Ovary (tissue), 1 donor: ENCODE measurements around the gene CELF4.

Experiments used
- EP300 ChIP-seq: sonication (generic); formaldehyde crosslinking; IDR thresholded peaks from one replicate; pipeline ENCODE4 v1.6.1; 2017; ENCODE audit warnings: antibody characterized with exemption
- POLR2A ChIP-seq: fragments of 450-650 bp; IDR thresholded peaks from one replicate; pipeline ENCODE4 v1.6.1; 2017; ENCODE audit warnings: antibody characterized with exemption, mild to moderate bottlenecking, moderate library complexity

DNA sequence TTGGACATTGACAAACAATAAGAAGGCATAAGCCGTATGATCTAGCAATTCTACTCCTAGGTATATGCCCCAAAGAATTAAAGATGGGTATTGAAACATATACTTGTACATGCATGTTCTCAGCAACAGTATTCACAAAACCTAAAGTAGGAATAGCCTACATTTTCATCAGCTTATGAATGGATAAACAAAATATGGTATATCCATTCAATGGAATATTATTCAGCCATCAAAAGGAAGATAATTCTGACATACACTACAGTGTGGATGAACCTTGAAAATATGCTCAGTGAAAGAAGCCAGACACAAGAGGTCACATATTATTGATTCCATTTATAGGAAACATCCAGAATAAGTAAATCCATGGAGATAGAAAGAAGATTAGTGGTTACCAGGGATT lies 56.0 kb downstream of the CELF4 start:
- no peak for TF ChIP-seq EP300
- TF ChIP-seq POLR2A, result no peak
